K562 (cell line): Measurements from ENCODE around the gene WDR45. TPM values are rescaled to one million over a fixed set of nuclear protein-coding genes. Genes with fewer than 3 reads are reported as not detected.

ENCODE experiments used
- ATAC-seq: fragments of 200-7000 bp; cut with Tn5 transposase; 3 replicates; pipeline ENCODE4 v1.9.1; 2020; ENCODE audit warnings: moderate library complexity
- BruUV-seq: library from RNA; stranded (reverse); fragments of 400-500 nt; replicated peaks from 2 replicates; lab custom pipeline; 2021; lab: Mats Ljungman, UMichigan
- CTCF ChIA-PET: fragments of 300-600 bp; formaldehyde crosslinking; extraction: SDS; loops from one replicate; lab custom pipeline; 2021; ENCODE audit warnings: low intra/inter-chr PET ratio; lab: Yijun Ruan, JAX
- POLR2A ChIA-PET: fragments of 300-600, 350-650 bp; sonication (Branson Sonifier 250); formaldehyde crosslinking; extraction: SDS; loops from one replicate; lab custom pipeline; 2021; ENCODE audit warnings: antibody characterized with exemption, inconsistent platforms; lab: Yijun Ruan, JAX
- DNase-seq, 4 experiments: peaks; one replicate each; pipeline versions ENCODE4 v3.0.0 to v3.0.0-alpha.2; 2011 to 2018; ENCODE audit warnings: low spot score in 3 of 4, mixed read lengths in 3 of 4; ENCODE audit errors: extremely low read depth in 1 of 4
- FAIRE-seq: peaks from 2 replicates; lab custom pipeline; 2011; peaks lifted over from hg19 to GRCh38; lab: Jason Lieb, UNC
- H2AFZ ChIP-seq: 2 replicates; pipeline ENCODE4 v1.6.0; 2011; ENCODE audit warnings: low read depth, low read length, control low read depth, inconsistent platforms
- H3K27ac ChIP-seq: fragments of 200-600 bp; 3 replicates; pipeline ENCODE4 v1.8.0; 2011; ENCODE audit warnings: low read depth, mild to moderate bottlenecking, control low read depth, inconsistent platforms, low read length, moderate library complexity, mixed read lengths; ENCODE audit errors: extremely low read depth
- H3K27me3 ChIP-seq, 2 experiments: fragments of 300-600 bp in 1 of 2; 2 replicates in 1 of 2; 3 replicates in 1 of 2; pipeline versions ENCODE4 v1.6.0 to v1.8.0; 2011; ENCODE audit warnings: inconsistent platforms in 2 of 2, low read length in 2 of 2, mild to moderate bottlenecking in 1 of 2, mixed read lengths in 1 of 2, moderate library complexity in 1 of 2; ENCODE audit not compliant: control insufficient read depth in 2 of 2, insufficient read depth in 2 of 2
- H3K36me3 ChIP-seq: fragments of 300-600 bp; 3 replicates; pipeline ENCODE4 v1.8.0; 2011; ENCODE audit warnings: mild to moderate bottlenecking, low read length, inconsistent platforms; ENCODE audit not compliant: control insufficient read depth, insufficient read depth
- H3K4me1 ChIP-seq, 2 experiments: fragments of 200-600 bp in 1 of 2; replicated peaks in 1 of 2; 2 replicates in 1 of 2; 3 replicates in 1 of 2; pipeline versions ENCODE4 v1.5.1 to v1.8.0; 2011; ENCODE audit warnings: inconsistent platforms in 2 of 2, low read length in 2 of 2, mild to moderate bottlenecking in 1 of 2, mixed read lengths in 1 of 2, moderate library complexity in 1 of 2; ENCODE audit not compliant: control insufficient read depth in 2 of 2, insufficient read depth in 2 of 2
- H3K4me2 ChIP-seq: 2 replicates; pipeline ENCODE4 v1.6.1; 2011; ENCODE audit warnings: low read length, control low read depth, inconsistent platforms, mixed read lengths; ENCODE audit not compliant: insufficient read depth
- H3K4me3 ChIP-seq: fragments of 200-600 bp; sonication (generic), shearing (Covaris generic); 2 replicates; pipeline ENCODE4 v1.5.1; 2016; ENCODE audit warnings: control low read depth, inconsistent platforms
- H3K79me2 ChIP-seq: fragments of 200-600 bp; 3 replicates; pipeline ENCODE4 v1.8.0; 2011; ENCODE audit warnings: low read length, inconsistent platforms; ENCODE audit not compliant: control insufficient read depth, insufficient read depth
- H3K9ac ChIP-seq, 2 experiments: 2 replicates each; pipeline versions ENCODE4 v1.6.0 to v1.6.1; 2011; ENCODE audit warnings: low read depth in 2 of 2, low read length in 2 of 2, control low read depth in 1 of 2, inconsistent platforms in 1 of 2, mild to moderate bottlenecking in 1 of 2, mixed read lengths in 1 of 2; ENCODE audit not compliant: insufficient read depth in 1 of 2
- H3K9me1 ChIP-seq: one replicate; pipeline ENCODE4 v1.6.0; 2011; ENCODE audit warnings: inconsistent platforms, mild to moderate bottlenecking, low read length, moderate library complexity; ENCODE audit not compliant: control insufficient read depth, insufficient read depth
- H3K9me3 ChIP-seq: replicated peaks from 2 replicates; pipeline ENCODE4 v1.5.1; 2011; ENCODE audit warnings: low read depth, low read length, inconsistent platforms; ENCODE audit not compliant: control insufficient read depth, insufficient read depth
- H4K20me1 ChIP-seq: replicated peaks from 2 replicates; pipeline ENCODE4 v1.6.1; 2011; ENCODE audit warnings: low read length, inconsistent platforms, mixed read lengths; ENCODE audit not compliant: control insufficient read depth, insufficient read depth
- BHLHE40 ChIP-seq: IDR thresholded peaks from 2 replicates; pipeline ENCODE4 v1.6.1; 2011; ENCODE audit warnings: low read length, improper control_type of control experiment
- CHD2 ChIP-seq: IDR thresholded peaks from 2 replicates; pipeline ENCODE4 v1.6.1; 2011; ENCODE audit warnings: low read depth, low read length
- CXXC5 ChIP-seq: fragments of 250-450 bp; sonication (Bioruptor Pico); IDR thresholded peaks from 2 replicates; pipeline ENCODE4 v1.8.0; 2022; ENCODE audit warnings: inconsistent platforms, mild to moderate bottlenecking, moderate library complexity
- DEAF1 ChIP-seq: fragments of 450-650 bp; formaldehyde crosslinking; IDR thresholded peaks from 2 replicates; pipeline ENCODE4 v1.4.0; 2020; ENCODE audit warnings: mild to moderate bottlenecking, moderate library complexity
- E2F8 ChIP-seq: fragments of 450-650 bp; IDR thresholded peaks from 2 replicates; pipeline ENCODE4 v1.7.1; 2018; ENCODE audit warnings: mild to moderate bottlenecking, low read depth; ENCODE audit not compliant: partially characterized antibody
- ELF1 ChIP-seq: fragments of 200-800 bp; sonication (Bioruptor generic); IDR thresholded peaks from 2 replicates; pipeline ENCODE4 v1.6.1; 2016; ENCODE audit warnings: missing genetic modification characterization, missing compliant biosample characterization
- ID3 ChIP-seq, 2 experiments: fragments of 250-450 bp in 1 of 2; fragments of 450-650 bp in 1 of 2; sonication (Bioruptor Pico) in 1 of 2; IDR thresholded peaks; 2 replicates each; pipeline versions ENCODE4 v1.6.1 to v1.8.0; 2016 to 2021; ENCODE audit warnings: mild to moderate bottlenecking in 2 of 2, moderate library complexity in 2 of 2, missing compliant biosample characterization in 1 of 2, missing genetic modification characterization in 1 of 2
- MCM2 ChIP-seq: fragments of 450-650 bp; IDR thresholded peaks from 2 replicates; pipeline ENCODE4 v1.6.1; 2017; ENCODE audit warnings: low read depth, mild to moderate bottlenecking
- SAP30 ChIP-seq: fragments of 200-600 bp; sonication (generic); IDR thresholded peaks from 2 replicates; pipeline ENCODE4 v1.6.1; 2012; ENCODE audit warnings: borderline replicate concordance, low read depth, mild to moderate bottlenecking, moderate library complexity, low read length, control low read depth, inconsistent platforms; ENCODE audit not compliant: insufficient read depth, poor library complexity, severe bottlenecking
- SMARCC2 ChIP-seq: fragments of 450-650 bp; IDR thresholded peaks from 2 replicates; pipeline ENCODE4 v1.6.1; 2017; ENCODE audit warnings: antibody characterized with exemption, moderate library complexity, mild to moderate bottlenecking, low read depth
- ZC3H4 ChIP-seq: sonication (generic); formaldehyde crosslinking; IDR thresholded peaks from 2 replicates; pipeline ENCODE4 v1.9.0; 2021; ENCODE audit warnings: missing genetic modification reagents, borderline replicate concordance
- ZFX ChIP-seq: sonication (generic); formaldehyde crosslinking; IDR thresholded peaks from 2 replicates; pipeline ENCODE4 v1.8.0; 2022; ENCODE audit warnings: mild to moderate bottlenecking, missing genetic modification reagents, moderate library complexity
- ZNF408 ChIP-seq: fragments of 250-450 bp; sonication (Bioruptor Pico); IDR thresholded peaks from 2 replicates; pipeline ENCODE4 v1.4.0; 2020; ENCODE audit warnings: low read depth, mild to moderate bottlenecking, moderate library complexity
- ZNF511 ChIP-seq: sonication (generic); formaldehyde crosslinking; IDR thresholded peaks from 2 replicates; pipeline ENCODE4 v1.8.0; 2022; ENCODE audit warnings: mild to moderate bottlenecking, missing genetic modification reagents
- ZNF583 ChIP-seq: fragments of 250-450 bp; sonication (Bioruptor Pico); IDR thresholded peaks from 2 replicates; pipeline ENCODE4 v1.4.0; 2020
- ZNF695 ChIP-seq: fragments of 450-650 bp; formaldehyde crosslinking; IDR thresholded peaks from 2 replicates; pipeline ENCODE4 v1.4.0; 2020; ENCODE audit warnings: mild to moderate bottlenecking, moderate library complexity
- WGBS: fragments of 100-300 bp; shearing (Covaris generic); methylation state at CpG from one replicate; pipeline ENCODE4 v1.1.6; 2016; ENCODE audit warnings: low coverage, mixed read lengths; ENCODE audit not compliant: insufficient coverage; ENCODE audit errors: missing lambda C conversion rate; 5-methylcytosine and 5-hydroxymethylcytosine counted together
- in situ Hi-C: fragments of 300-500 bp; cut with MboI; formaldehyde crosslinking; loops from 4 replicates; pipeline ENCODE4 v1.15.0; 2018; ENCODE audit warnings: inconsistent platforms, mixed read lengths
- intact Hi-C: fragments of 100-400 bp; cut with micrococcal nuclease; formaldehyde crosslinking; loops from 2 replicates; pipeline ENCODE4 v1.14.2; 2022
- polyA plus RNA-seq, 8 experiments: library from polyadenylated mRNA; depleted of rRNA in 4 of 8; stranded (reverse) in 5 of 8; unstranded in 3 of 8; fragments of >200 nt; fragmentation: Nextera tagmentation in 2 of 8; fragmentation: Illumina TruSeq in 1 of 8; extraction: Ambion mirVana in 2 of 8; extraction: Trizol in 1 of 8; gene quantifications; 2 replicates each; pipeline versions ENCODE4 v1.2.1 to v1.2.3, GENCODE V29; 2011 to 2014; ENCODE audit warnings: inconsistent platforms in 1 of 8, missing spikeins in 1 of 8
- total RNA-seq, 7 experiments: library from RNA; depleted of rRNA in 6 of 7; stranded (reverse); fragments of >200 nt in 6 of 7; fragmentation: Illumina TruSeq in 2 of 7; extraction: Trizol in 2 of 7; gene quantifications; 2 replicates each; pipeline versions ENCODE4 v1.2.1 to v1.2.3, GENCODE V29; 2011 to 2021; ENCODE audit warnings: low replicate concordance in 1 of 7

Gene WDR45
- total and polyA plus RNA-seq, 9 of the 15 experiments (the other 6 are each of a cell fraction or from before 2014, with no cell fraction given): 19.4 to 136 (median 59.7) TPM

- Histone ChIP-seq H3K9ac (no peak overlapping the region), H3K9me3 (no peaks in the 10 kb centered on the region), H3K79me2 (no peaks in the 10 kb centered on the region), H3K4me2 (no peak overlapping the region), H3K27me3 (no peaks in the 10 kb centered on the region), H4K20me1 (no peaks in the 10 kb centered on the region), H3K4me3 (no peak overlapping the region), H3K27ac (no peak overlapping the region), H3K4me1 (peaks cover 0 to 3% of the 10 kb centered on the region in 2 experiments; a peak in 3 of 5 replicates), H2AFZ (no peak overlapping the region), H3K36me3 (peaks cover 81% of the 10 kb centered on the region), H3K9me1 (no peaks in the 10 kb centered on the region)
- ChIA-PET POLR2A (interaction anchor here (1.4 kb wide), 1 partner anchor 18 kb away, joined by 4 read pairs; no protein-coding TSS in a partner anchor), CTCF (no interaction called here)
- in situ Hi-C loops: no loop called here
- FAIRE-seq: no peak
- no TSS peak for BruUV-seq
- DNase-seq: no peak
- intact Hi-C loops: no loop called here
- 92% methylated on average over 2 of the region's 5 CpGs for WGBS
- ATAC-seq: no peak
- TF ChIP-seq ELF1: no peak
- TF ChIP-seq MCM2: no peak
- TF ChIP-seq ZNF408 (CRISPR knock-in tag): no peak
- no peak for TF ChIP-seq CHD2
- TF ChIP-seq SMARCC2: no peak
- TF ChIP-seq CXXC5 (CRISPR knock-in tag): no peak
- TF ChIP-seq ZC3H4 (CRISPR knock-in tag): no peak
- no peak for TF ChIP-seq ZNF511
- no peak for TF ChIP-seq ID3 (CRISPR knock-in tag; IDR thresholded peaks at IDR 0.05)
- TF ChIP-seq ID3 (tag; IDR thresholded peaks at IDR 0.05): no peak
- no peak for TF ChIP-seq BHLHE40
- TF ChIP-seq SAP30: no peak
- no peak for TF ChIP-seq ZNF695 (CRISPR knock-in tag)
- TF ChIP-seq E2F8: no peak
- TF ChIP-seq DEAF1 (CRISPR knock-in tag): no peak
- no peak for TF ChIP-seq ZFX (CRISPR knock-in tag)
- no peak for TF ChIP-seq ZNF583
Observed at GRCh38 chrX:49116716-49117115, 37.0 kb upstream of the WDR45 start.
